GM19035 (cell line): ENCODE results near the gene CSTF2T.

Source experiments
- ATAC-seq: cut with Tn5 transposase; IDR thresholded peaks from one replicate; pipeline ENCODE4 v1.9.1; 2021; ENCODE audit not compliant: unreplicated experiment

Gene CSTF2T

DNA sequence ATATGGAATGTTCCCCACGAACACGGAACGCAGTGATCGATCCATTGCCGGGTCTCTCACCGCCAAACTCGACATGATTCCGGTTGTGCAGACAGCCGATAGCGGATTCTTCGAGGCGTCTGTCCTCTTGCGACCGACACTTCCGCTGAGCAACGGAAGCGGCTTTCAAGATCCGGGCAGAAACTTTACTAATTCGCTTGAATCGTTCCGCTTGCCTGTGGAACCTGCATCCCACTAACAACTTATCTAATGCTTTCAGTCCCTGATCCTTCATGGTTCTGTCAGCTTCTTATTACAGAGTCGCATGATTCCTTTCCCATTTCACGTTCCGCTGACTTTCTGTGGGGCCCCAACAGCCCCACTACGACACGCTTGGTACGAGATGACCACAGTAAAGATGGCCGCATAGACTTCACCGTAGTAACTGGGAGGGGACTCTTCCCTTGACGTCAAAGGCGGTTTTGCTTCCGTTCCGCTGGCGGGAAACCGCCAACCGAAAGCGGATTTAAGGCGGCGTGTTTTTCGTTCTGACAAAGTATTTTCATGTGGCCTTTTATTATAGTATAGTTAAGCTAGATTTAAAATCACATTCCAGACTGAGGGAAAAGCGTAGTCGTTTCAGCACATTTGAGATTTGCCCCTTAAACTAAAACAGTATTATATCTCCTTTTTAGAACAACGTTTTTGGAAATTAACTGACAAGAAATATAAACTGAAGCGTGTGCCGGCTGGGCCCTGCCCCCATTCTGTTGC is at the start of gene CSTF2T:
Gene CSTF2T (minus strand): TSS at position 121 of the 753 bp plus-strand sequence. CDS start 46 bp downstream, at position 75.
- peak; percentile 94 for ATAC-seq

DNA sequence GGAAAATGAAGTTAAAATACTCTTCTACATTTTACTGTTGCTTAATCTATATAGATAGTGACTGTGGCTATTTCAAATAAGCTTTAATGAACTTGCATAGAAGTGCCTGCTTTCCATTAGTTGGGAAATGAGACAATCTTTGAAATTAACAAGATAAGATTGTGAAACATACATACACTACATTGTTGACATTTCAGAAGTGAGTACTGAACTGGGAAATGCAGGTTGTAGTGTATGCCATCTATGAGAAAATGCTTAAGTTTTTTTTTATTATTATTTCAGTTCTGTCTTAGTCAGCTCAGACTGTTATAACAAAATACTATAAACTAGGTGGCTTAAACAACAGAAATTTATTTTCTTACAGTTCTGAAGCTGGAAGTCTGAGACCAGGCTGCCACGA is 49.6 kb upstream of the CSTF2T start:
- no peak for ATAC-seq

- no peak for ATAC-seq
Observed at GRCh38 chr10:51747216-51747615, 47.8 kb upstream of the CSTF2T start.

DNA sequence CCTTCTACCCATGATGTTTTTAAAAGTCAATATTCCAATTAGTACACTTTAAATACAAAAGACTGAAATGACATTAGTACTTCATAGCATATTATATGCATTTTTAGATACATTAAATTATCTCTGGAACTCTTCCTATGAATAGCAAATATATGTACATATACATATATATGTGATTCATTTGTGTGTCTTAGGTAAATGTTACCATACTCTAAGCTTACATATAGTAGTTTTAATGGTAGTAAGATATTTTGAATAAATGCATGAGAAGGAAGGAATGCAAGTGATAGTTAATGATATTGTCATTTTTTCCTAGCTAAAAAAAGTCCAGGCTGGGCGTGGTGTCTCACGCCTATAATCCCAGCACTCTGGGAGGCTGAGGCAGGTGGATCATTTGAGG is 46.0 kb upstream of the CSTF2T start:
- ATAC-seq = no peak

DNA sequence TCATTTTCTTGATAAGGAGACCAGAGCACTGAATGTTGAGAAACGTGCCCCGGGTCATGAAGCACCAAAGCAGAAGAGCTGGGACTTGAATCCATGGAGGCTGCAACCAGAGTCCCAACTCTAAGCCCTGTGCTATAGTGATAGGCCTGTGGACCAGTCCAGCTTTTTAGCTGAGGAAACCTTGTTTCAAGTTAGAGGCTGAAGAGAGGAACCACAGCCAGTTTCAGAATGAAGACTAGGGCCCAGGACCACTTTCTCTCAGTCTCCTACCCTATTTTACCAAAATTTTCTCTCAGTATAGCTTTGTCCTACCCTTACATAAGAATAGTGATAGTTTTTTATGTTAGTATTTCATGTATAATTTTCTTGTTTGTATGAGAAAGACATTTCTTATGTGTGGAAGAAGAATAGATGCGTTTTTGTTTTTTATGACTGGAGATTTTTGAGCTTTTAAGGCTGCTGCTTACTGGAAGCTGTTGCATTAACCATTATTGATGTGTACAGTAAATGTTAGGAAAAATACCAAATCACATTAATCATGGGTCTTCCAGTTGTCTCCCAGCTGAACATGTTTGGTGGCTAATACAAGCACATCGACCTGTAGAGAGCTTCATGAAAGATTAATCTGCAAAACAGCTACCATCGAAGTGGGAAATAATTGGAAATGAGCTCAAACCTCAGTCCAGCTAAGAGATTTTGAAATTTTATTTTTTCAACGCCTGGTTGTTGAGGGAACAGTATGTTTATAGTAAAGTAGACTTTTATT is 45.0 kb upstream of the CSTF2T start:
- ATAC-seq = no peak

GRCh38 chr10:51743146-51743545 is 43.8 kb upstream of the CSTF2T start:
- peak; percentile 75 for ATAC-seq

DNA sequence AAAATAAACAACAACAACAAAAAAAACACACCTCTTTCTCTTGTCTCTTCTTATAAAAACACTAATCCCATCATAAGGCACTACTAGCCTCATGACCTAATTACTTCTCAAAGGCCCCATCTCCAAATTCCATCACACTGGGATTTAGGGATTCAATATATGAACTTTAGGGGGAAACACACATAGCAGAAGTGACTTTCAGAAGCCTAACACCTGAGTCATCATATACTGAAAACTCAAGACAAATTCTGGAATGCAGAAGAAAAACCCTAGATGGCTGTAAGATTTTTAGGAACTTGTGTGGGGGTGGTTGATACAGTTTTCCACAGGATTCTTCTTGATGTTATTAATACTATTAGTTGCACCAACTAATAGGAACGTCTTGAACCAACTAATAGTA is 33.7 kb upstream of the CSTF2T start:
- ATAC-seq = no peak

GRCh38 chr10:51729822-51730555 is 30.6 kb upstream of the CSTF2T start:
- no peak for ATAC-seq

DNA sequence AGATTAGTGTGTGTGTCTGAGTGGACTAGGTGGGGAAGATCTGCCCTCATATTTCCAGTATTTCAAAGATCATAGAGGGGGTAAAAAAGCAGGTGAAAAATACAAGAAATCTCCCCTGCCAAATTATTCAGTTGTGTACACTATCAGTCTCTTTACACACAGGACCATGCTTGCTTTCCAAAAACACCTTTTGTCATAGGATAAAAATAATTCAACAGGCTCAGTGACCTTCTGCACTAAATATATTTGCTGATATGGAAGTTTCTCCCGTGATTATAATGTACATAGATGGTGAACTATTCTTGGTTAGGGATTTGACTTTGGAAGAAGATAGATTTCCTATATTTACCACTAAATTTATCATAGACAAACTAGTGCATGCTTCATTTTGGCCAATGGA is 24.6 kb upstream of the CSTF2T start:
- no peak for ATAC-seq

- ATAC-seq = no peak
Observed at GRCh38 chr10:51718804-51719291, 19.5 kb upstream of the CSTF2T start.

- ATAC-seq = no peak
Observed at GRCh38 chr10:51716981-51717380, 17.6 kb upstream of the CSTF2T start.

DNA sequence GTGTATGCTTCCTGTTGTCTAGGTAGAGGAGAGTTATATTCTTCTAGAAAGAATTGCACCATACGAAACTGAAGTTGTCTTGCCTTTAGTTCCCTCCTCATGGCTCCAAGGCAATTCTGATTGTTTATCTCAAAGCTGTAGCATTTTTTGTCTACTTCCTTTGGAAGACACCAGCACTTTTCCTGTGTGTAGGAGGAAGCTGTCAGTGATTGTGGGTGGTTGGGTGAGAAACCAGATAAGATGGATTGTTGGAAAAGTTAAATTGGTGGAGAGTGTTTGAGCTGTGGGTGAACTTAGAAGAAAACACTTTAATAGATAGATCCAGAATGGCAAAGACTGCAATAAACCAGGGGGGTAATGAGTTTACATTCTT is 12.1 kb upstream of the CSTF2T start:
- no peak for ATAC-seq

DNA sequence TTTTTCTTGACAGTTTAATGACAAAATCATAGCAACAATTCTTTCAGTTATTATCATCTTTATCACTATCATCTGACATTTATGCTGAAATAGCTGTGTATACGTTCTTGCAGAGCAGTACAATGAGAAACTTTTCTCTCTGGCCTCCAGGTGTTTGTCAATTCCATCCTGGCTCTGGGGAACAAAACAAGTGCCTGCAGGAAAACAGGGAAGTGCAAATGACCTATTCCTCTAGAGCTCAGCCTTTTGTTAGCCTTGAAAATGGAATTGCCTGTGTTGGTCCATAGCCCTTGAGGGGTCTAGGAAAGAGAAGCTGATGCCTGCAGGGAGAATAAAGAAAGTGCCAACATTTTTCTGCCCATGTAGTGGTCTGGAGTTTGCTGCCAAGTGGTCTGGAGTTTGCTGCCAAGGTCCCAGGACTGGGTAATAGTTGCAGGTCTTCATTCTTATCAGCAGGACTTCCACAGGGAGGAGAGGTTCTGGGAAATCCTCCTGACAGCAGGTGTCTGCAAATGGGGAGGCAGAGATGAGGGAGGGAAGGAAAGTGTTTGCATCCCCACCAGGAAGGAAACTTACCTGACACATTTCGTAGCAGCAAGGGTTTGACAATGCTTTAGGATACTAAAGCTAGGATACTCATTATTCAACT is 10.1 kb upstream of the CSTF2T start:
- ATAC-seq = no peak

DNA sequence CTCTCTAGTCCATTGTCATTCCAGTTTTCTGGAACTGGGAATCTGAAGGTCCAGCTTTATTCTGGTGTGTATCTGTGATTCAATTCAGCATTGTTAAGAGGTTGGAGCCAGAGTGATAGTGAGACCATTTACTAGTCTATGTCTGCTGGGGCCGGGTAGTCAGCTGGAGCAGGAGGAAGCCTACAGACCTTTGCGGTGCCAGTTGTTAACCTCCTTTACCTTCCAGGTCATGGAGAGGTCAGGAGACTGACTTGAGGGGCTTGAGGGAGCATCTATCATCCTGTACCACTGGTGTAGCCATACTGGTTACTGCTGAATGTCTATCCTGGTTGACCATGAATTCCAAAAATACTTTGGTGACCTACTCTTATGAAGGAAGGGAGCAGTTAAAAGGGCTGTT is 9.2 kb upstream of the CSTF2T start:
- ATAC-seq = no peak

GRCh38 chr10:51707821-51708424 is 8.5 kb upstream of the CSTF2T start:
- ATAC-seq = no peak

- no peak for ATAC-seq
Observed at GRCh38 chr10:51707392-51707791, 8.0 kb upstream of the CSTF2T start.

- ATAC-seq = no peak
Observed at GRCh38 chr10:51706225-51706624, 6.8 kb upstream of the CSTF2T start.

- ATAC-seq = no peak
Observed at GRCh38 chr10:51705774-51706173, 6.4 kb upstream of the CSTF2T start.

DNA sequence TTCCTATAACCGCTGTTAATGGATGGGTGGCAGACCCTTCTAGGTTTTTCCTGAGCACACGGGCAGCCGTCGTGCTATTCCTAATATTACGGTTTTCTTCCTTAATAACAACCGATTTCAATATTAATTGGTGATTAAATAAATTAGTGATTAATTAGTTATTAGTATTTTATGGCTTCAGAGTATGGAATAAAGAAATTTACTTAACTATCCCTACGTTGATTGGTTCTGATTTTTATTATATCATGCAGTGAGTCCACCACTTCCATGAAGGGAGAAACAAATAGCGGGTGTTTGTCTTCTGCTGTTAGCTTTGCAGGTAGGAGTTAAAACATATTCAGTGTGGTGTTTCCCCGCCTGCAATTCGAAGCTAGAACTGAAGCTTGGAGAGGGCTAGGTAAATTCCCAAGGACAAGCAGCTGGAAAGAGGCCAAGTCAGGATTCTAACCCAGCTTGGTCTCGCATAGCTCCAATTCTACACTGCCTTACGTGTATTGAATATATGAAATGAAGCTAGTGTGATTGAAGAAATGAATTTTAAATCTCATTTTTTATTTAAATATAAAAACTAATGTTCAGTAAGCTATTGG is 928 bp upstream of the CSTF2T start:
- ATAC-seq = no peak

DNA sequence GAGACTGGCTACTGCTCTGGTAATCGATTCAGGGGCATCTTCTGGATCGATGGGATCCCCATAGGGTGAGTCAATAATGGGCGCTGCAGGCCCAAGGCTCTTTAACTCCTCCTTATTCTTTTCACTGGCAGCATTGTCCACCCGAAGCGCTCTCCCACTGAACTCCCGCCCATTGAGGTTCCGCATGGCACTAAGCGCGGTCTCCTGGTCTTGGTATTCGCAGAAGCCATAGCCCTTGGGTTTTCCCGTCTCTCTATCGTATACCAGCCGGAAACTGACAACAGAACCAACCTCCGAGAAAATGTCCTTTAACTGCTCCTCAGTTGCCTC is 285 bp downstream of the CSTF2T start:
- peak; percentile 38 for ATAC-seq
